Hepatocyte (in vitro differentiated cells): ENCODE measurements around the gene ADAM12.

ENCODE experiments used
- EZH2phosphoT487 ChIP-seq: fragments of 200-600 bp; sonication (generic); IDR thresholded peaks from one replicate; pipeline ENCODE4 v1.6.1; 2018; ENCODE audit warnings: antibody characterized with exemption, mild to moderate bottlenecking, low read depth, moderate library complexity; ENCODE audit not compliant: unreplicated experiment, severe bottlenecking
- TF ChIP-seq, protein P1 (sequence below): fragments of 200-600 bp; sonication (generic); IDR thresholded peaks from 2 replicates; pipeline ENCODE4 v1.5.1; 2016; ENCODE audit warnings: antibody characterized with exemption, mild to moderate bottlenecking; ENCODE audit not compliant: poor library complexity

DNA sequence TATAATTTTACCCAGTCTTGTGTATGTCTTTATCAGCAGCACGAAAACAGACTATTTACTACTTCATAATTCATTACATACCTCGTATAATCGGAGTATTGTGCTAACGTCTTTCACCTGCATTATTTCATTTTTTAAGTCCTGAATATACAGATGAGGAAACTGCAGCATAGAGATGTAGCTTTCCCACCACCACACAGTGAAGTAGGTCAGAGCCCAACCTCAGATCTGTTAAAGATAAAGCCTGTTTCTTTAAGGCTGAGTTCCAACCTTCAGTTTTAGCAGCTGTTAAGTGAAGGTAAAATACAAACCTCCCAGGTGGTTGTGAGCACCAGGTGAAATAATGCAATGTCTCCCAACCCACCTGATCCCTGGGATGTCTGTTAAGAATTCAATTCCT lies 2.0 kb upstream of the ADAM12 start:
- TF ChIP-seq, protein P1, sequence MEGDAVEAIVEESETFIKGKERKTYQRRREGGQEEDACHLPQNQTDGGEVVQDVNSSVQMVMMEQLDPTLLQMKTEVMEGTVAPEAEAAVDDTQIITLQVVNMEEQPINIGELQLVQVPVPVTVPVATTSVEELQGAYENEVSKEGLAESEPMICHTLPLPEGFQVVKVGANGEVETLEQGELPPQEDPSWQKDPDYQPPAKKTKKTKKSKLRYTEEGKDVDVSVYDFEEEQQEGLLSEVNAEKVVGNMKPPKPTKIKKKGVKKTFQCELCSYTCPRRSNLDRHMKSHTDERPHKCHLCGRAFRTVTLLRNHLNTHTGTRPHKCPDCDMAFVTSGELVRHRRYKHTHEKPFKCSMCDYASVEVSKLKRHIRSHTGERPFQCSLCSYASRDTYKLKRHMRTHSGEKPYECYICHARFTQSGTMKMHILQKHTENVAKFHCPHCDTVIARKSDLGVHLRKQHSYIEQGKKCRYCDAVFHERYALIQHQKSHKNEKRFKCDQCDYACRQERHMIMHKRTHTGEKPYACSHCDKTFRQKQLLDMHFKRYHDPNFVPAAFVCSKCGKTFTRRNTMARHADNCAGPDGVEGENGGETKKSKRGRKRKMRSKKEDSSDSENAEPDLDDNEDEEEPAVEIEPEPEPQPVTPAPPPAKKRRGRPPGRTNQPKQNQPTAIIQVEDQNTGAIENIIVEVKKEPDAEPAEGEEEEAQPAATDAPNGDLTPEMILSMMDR: no peak
- no peak for TF ChIP-seq EZH2phosphoT487
